Hematopoietic multipotent progenitor cell (in vitro differentiated cells): ENCODE results near the gene DHRS2. TPM values are rescaled to one million over a fixed set of nuclear protein-coding genes. Genes with fewer than 3 reads are reported as not detected.
"Not testable (repeated sequence)": the region's sequence is repeated elsewhere in the genome, so short reads cannot be mapped to it uniquely, and the experiment has no call there.

Experiments
- DNase-seq, 3 donors: peaks; one replicate each; pipeline ENCODE4 v3.0.0-alpha.2; 2011 to 2015; ENCODE audit warnings: low read depth in 2 of 3, low spot score in 2 of 3
- total RNA-seq: library from RNA; depleted of rRNA; stranded (reverse); fragments of >200 nt; gene quantifications from one replicate; pipeline ENCODE4 v1.2.3, GENCODE V29; 2012

Gene DHRS2
- total RNA-seq: under 0.01 TPM

- DNase-seq: no peak
Measured at GRCh38 chr14:23636317-23637211, at the start of gene DHRS2. DHRS2 (plus strand) TSS chr14:23636364; CDS start chr14:23638865, 2,501 bp downstream.

GRCh38 chr14:23588884-23589598 is 47.1 kb upstream of the DHRS2 start:
- peak; percentile 49 to 94 (median 90) for DNase-seq

DNA sequence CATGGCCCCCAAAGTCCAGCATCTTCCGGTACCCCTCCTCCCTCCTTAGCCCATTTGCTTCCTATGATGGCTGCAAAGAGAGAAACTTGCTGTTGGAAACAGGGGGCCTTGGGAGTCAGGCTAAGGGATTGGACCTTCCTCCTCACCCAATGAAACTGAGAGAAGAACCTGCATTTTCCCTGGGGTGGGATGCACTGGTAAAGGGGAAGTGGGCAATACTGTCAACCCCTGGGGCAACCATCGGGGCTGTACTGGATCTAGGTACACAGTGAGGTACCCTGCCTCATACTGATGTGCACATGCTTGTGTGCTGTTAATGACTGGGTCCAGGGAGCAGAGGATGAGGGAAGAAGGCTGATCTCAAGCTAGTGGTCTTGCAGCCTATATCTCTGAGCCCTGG is 46.6 kb upstream of the DHRS2 start:
- no peak for DNase-seq

GRCh38 chr14:23590198-23590597 is 46.0 kb upstream of the DHRS2 start:
- no peak for DNase-seq

DNA sequence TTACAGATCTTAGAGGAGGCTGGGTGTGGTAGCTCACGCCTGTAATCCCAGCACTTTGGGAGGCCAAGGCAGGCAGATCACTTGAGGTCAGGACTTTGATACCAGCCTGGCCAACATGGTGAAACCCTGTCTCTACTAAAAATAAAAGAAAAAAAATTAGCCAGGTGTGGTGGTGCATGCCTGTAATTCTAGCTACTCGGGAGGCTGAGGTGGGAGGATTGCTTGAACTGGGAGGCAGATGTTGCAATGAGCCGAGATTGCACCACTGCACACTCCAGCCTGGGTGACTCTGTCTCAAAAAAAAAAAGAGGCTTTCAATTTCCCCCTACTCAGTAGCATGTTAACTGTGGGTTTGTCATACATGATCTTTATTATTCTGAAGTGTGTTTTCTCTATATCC is 42.0 kb upstream of the DHRS2 start:
- not testable (repeated sequence) for DNase-seq

- DNase-seq: no peak
Measured at GRCh38 chr14:23600322-23600707, 35.8 kb upstream of the DHRS2 start.

DNA sequence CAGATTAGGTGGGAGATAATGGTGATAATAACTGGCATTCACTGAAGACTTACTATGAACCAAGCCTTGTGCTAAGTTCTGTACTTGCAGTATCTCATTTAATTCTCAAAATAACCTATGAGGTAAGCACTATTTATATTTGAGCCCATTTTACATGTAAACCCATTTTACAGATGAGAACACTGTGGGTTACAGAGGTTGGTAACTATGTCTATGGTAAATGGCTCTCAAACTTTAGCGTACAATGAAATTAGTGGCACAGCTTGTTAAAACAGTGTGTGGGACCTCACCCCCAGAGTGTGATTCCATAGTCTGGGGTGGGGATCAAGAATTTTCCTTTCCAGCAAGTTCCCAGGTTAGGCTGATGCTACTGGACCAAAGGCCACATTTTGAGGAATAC is 35.4 kb upstream of the DHRS2 start:
- DNase-seq: no peak

DNA sequence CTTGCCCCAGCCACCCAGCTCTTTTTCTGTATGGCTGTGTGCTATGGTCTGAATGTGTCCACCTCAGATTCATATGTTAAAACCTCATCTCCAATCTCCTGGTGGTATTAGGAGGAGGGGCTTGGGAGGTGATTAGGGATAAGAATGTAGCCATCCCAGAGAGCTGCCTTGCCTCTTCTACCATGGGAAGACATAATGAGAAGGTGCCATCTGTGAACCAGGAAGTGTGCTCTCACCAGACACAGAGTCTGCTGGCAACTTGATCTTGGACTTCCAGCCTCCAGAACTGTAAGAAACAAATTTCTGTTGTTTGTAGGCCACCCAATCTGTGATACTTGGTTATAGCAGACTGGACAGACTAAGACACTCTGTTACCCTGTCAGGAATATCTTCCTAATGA is 34.7 kb upstream of the DHRS2 start:
- no peak for DNase-seq

DNA sequence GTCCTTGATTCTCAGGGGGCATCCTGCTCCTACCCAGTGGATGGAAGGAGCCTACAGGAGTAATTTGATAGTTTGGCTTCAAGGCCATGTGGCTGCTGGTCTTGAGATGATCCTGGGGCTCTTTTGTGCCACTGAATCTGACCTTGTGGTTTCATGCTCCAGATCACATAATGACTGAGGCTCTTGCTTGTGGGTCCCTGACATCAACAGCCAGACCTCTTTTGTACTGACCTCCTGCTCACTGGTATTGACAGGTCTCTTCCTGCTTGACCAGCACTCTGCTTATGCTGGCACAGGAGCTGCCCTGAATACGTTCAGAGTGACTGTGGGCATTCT is 34.4 kb upstream of the DHRS2 start:
- DNase-seq: no peak

GRCh38 chr14:23602181-23603095 is 33.7 kb upstream of the DHRS2 start:
- DNase-seq: no peak

DNA sequence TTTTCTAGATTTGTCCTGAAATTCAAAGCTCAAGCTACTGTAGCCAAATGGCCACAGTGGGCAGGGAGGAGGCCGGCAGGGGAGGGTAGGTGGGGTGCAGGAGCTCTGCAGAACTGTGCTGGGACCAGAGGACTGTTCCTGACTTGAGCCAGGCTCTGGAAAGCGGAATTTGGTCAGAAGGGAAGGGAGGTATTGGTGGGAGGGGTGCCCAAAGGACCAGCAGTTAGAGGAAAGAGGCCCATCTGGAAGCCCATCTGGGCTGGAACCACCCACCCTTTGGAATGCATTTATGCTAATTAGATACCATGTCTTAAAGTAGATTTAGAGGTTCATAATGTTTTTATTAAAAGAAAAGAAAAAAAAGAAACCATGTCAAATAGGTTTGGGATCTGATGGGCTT is 33.1 kb upstream of the DHRS2 start:
- no peak for DNase-seq

GRCh38 chr14:23604148-23604547 is 32.0 kb upstream of the DHRS2 start:
- no peak for DNase-seq

DNA sequence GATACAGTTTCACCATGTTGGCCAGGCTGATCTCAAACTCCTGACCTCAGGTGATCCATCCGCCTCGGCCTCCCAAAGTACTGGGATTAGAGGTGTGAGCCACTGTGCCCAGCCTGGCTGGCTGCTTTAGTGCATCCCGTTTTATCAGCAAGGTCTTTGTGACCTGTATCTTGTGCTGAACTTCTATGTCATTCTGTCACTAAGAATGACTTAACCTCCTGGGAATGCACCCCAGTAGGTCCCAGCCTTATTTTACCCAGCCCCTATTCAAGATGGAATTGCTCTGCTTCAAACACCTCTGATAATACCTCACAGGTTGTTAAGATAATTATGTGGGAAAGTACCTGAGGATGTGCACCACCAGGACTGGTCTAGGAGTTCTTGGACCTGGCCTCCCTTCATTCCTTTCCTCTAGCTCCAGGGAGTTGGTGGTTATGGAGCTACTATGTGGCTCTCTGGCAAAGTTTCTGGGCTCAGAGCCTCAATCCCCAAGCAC is 31.4 kb upstream of the DHRS2 start:
- DNase-seq: no peak

DNA sequence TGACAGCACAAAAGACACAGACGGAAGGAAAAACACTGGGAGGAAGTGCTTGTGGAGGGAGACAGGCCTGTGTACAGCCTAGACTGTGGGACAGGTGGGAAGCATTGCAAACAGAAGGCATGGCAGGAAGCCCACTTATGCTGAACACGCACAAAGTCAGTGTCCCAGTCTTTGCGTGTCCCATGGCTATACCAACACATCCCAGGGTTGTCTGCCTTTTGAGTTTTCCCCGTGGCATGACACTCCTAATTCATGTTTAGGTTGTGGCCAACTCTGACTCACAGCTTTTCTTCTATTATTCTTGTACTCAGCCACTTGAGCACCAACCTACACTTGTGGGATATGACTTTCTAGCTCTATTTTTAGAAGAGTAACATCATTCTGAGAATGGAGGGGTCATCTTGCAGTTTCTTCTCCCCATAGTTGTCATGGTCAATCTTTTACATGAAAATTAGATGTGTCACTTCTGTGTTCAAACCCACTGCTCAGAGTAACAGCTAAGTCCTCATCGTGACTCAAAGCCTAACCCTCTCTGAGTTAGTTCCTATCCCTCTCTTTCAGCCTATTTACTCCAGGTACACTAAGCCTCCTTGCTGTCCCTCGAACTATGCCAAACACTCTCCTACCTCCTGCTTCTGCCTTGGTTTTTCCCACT is 30.1 kb upstream of the DHRS2 start:
- no peak for DNase-seq

DNA sequence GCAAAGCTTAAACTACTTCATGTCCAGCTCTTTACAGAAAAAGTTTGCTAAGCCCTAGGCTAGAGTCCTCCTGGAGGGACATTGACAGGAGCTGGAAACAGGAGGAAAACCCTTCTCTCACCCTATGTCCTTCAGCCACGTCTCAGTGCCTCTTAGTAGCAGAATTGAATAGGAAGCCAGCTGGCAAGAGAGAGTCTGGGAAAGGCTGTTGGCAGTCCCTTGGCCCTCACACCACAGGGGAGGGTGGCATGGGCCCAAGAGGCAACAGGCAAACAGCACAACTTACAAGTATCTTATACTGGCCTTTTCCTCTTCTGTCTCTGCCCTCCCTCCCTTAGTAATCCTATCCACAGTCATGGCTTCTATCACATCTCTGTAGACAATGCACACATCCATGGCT is 27.7 kb upstream of the DHRS2 start:
- no peak for DNase-seq

DNA sequence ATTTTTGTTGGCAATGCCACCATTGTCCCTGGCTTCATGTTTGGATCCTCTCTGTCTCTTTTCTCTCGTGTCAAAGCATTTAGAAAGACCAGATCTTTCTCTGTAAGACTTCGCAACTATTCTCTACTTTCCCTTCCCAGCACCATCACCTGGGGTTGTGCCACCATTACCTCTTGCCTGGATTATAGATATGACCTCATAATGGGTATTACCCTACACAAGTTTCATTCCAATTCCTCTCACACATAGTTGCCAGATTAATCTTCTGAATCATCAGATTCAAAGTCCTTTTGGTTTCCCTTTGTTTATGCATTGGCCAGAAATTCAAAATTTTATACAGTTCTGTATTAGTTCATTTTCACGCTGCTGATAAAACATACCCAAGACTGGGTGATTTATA is 27.2 kb upstream of the DHRS2 start:
- DNase-seq: no peak

DNA sequence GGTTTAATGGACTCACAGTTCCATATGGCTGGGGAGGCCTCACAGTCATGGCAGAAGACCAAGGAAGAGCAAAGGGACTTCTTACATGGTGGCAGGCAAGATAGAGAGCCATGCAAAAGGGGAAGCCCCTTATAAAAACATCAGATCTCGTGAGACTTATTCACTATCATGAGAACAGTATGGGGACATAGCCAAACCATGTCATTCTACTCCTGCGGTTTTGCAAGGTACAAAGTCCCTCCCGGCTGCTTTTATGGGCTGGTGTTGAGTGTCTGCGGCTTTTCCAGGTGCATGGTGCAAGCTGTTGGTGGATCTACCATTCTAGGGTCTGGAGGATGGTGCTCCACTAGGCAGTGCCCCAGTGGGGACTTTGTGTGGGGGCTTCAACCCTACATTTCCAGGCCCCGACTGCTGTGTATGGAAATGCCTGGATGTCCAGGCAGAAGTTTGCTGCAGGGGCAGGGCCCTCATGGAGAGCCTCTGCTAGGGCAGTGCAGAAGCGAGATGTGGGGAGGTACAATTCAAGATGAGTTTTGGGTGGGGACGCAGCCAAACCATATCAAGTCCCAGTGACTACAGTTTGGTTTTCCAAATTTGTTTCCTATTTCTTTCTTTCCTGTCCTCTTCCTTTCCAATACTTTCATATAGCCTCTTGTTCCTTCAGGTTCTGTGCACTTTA is 26.6 kb upstream of the DHRS2 start:
- DNase-seq: not testable (repeated sequence)

DNA sequence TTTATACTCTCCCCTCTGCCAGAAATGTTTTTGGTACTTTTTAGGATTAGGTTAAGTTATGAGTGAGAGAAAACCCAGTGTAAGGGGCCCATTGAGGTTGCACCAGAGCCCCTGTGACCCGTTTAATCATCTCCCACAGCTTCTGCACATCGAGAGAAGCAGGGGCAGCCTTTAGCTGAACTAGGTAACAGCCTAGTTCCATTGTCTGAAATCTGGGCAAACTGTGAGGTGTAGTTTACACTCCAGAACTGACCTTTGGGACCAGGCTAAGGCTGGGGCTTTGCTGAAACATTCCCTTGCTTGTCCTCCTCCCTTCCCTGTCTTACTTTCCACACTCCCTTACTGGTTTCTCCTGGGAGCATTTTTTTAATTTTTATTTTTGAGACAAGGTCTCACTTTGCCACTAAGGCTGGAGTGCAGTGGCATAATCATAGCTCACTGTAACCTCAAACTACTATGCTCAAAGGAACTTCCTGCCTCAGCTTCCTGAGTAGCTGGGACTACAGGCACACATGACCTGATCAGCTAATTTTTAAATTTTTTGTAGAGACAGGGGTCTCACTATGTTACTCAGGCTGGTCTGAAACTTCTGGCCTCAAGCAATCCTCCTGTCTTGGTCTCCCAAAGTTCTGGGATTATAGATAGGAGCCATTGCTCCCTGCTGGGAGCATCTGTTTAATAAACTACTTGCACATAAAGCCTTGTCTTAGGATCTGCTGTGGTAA is 25.9 kb upstream of the DHRS2 start:
- DNase-seq: peak in 1 of 3 donors; percentile 57

GRCh38 chr14:23610815-23611289 is 25.3 kb upstream of the DHRS2 start:
- DNase-seq: peak in 1 of 3 donors; percentile 15
